ENCODE results near the gene ZC3H7B.

Gene ZC3H7B

DNA sequence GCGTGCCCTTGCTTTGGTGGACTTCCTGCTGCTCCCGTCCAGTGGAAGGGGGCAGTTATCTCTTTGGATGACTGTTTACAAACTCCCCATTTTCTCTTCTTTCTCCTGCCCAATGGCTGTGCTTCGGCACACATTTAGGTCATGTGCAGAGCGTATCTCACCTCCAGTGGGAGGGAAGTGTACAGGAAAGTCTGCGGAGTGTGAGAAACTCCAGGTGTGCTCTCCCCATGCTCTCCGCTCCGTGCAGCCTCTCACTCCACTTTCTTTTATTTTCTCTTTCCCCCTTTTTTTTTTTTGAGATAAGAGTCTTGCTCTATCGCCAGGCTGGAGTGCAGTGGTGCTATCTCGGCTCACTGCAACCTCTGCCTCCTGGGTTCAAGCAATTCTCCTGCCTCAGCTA, 68.5 kb downstream of the ZC3H7B start:
- no peak for DNase-seq (ENCODE audit: low read depth)
- TF ChIP-seq, protein P1, sequence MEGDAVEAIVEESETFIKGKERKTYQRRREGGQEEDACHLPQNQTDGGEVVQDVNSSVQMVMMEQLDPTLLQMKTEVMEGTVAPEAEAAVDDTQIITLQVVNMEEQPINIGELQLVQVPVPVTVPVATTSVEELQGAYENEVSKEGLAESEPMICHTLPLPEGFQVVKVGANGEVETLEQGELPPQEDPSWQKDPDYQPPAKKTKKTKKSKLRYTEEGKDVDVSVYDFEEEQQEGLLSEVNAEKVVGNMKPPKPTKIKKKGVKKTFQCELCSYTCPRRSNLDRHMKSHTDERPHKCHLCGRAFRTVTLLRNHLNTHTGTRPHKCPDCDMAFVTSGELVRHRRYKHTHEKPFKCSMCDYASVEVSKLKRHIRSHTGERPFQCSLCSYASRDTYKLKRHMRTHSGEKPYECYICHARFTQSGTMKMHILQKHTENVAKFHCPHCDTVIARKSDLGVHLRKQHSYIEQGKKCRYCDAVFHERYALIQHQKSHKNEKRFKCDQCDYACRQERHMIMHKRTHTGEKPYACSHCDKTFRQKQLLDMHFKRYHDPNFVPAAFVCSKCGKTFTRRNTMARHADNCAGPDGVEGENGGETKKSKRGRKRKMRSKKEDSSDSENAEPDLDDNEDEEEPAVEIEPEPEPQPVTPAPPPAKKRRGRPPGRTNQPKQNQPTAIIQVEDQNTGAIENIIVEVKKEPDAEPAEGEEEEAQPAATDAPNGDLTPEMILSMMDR (conservative IDR thresholded peaks at IDR 0.05; ENCODE audit: low read depth, low read length) = no peak
- no peak overlapping the region for H3K4me3 ChIP-seq (ENCODE audit: low read length)

DNA sequence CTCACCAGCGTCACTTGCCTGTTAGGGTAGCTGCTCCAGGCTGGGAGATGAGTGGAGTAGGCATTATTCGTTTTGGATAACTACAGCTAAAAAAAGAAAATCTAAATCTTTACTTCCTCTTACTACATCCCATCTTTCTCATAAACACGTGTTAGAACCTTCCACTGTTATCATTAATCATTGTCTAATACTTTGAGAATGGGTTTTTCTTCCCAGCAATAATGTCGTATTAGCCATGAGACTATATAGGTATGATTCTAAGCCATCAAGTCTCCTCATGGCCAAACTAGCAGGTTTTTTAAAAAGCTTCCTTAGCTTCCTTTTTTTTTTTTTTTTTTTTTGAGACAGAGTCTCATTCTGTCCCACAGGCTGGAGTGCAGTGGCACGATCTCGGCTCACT, 76.5 kb downstream of the ZC3H7B start:
- no peak overlapping the region for H3K4me3 ChIP-seq (ENCODE audit: low read length)
- TF ChIP-seq, protein P1 (conservative IDR thresholded peaks at IDR 0.05; ENCODE audit: low read depth, low read length) = no peak
- DNase-seq (ENCODE audit: low read depth) = no peak

DNA sequence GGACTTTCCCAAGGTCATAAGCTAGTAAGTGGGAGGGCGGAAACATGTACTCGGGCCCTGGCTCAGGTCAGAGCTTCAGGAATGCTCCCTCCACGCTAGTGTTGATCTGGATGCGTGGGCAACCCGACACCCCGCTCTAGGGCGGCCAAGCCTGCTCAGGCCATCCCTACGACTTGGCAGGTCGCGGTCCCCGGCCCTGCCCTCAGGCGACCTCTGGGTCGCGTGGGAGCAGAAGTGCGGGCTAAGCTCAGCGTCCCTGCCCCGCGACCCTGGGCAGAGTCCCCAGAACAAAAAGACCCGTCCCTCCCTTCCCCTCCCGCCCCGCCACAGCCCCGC, 79.6 kb downstream of the ZC3H7B start:
- peak; percentile 30 for DNase-seq (ENCODE audit: low read depth)
- peak overlapping the region; percentile 58 for H3K4me3 ChIP-seq (ENCODE audit: low read length)
- TF ChIP-seq, protein P1 (conservative IDR thresholded peaks at IDR 0.05; ENCODE audit: low read depth, low read length) = no peak

DNA sequence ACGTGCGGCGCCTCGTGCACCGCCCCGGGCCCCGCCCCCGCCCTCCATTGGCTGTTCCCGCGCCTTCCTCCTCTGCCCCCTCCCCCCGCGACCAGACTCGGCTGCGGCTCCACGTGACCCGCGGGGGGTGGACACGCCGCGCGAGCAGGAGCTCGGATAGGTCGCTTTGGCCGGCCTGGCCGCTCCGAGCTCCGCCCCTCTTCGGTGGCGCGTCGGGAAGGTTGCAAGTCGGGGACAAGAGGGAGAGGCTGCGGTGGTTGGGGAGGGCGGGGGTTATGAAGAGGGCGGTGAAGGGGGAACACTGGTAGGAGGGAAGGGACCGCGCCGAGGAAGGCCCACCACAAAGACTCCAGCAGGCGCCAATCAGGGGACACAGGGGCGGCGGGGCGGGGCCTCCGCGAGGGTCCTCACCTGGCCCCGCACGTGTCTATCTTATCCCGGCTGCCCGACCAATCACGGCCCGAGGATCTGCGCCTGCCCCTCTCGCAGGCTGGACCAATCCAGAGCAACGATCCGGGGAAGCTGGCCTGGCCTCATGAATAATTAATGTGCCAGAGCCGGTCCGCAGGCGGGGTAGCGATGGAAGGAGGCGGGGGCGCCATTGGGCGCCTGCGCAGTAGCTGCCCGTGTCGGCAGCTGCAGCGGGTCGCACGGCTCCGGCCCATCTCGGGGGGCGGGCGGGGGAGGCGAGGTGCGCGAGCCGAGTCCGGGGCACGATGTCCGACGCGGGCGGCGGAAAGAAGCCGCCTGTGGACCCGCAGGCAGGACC, 80.2 kb downstream of the ZC3H7B start, which contains the start of gene TEF:
Gene TEF, plus strand, starts transcription at position 614 of the 769 bp plus-strand sequence. Its CDS starts 103 bp downstream, at position 717.
- peak; percentile 94 for DNase-seq (ENCODE audit: low read depth)
- TF ChIP-seq, protein P1 (conservative IDR thresholded peaks at IDR 0.05; ENCODE audit: low read depth, low read length) = no peak

DNA sequence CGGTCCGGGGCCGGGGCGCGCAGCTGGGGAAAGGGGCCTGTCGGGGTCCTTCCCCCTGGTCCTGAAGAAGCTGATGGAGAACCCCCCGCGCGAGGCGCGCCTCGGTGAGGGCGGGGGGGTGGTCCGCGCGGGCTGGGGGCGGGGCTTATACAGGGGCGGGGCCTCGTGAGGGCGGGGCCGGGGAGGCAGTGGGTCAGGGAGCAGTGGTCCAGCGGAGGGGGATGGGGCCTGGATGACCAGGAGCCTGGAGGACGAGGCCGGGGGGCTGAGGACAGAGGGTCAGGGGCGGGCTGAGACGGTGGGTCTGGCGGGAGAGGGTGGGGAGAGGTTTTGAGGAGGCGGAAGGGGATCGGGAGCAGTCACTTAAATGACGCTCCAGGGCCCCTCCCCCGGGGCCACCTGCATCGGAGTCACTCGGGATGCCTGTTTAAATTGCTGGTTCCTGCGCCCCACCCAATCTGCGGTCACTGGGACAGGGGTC, 80.8 kb downstream of the ZC3H7B start:
- H3K4me3 ChIP-seq (ENCODE audit: low read length) = peak overlapping the region; percentile 70
- TF ChIP-seq, protein P1 (conservative IDR thresholded peaks at IDR 0.05; ENCODE audit: low read depth, low read length) = no peak
- DNase-seq (ENCODE audit: low read depth) = no peak

More for the DNA sequence above, 80.2 kb downstream of the ZC3H7B start, which contains the start of gene TEF:
- H3K4me3 ChIP-seq (ENCODE audit: low read length) = peak within 1 kb of the TSS; percentile 70

DNA sequence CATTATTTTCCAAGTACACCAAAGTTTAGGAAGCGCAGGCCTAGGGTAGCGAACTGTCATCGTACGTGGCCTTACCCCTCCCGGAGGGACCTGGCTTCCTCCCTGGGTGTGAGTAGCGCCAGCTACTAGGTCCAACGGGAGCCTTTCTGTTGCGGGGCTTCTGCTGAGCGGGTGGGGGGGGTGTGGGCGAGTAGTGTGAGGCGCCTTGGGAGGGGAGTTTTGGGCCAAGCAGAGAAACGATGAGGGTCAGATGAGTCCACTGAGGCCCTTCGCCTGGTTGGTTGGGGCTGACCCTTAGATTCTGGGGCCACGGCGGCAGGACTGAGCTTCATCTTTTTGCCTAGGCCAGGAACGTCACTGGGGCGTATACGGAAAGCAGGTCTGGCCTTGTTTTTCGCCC, 81.3 kb downstream of the ZC3H7B start:
- TF ChIP-seq, protein P1 (conservative IDR thresholded peaks at IDR 0.05; ENCODE audit: low read depth, low read length) = no peak
- DNase-seq (ENCODE audit: low read depth) = no peak
- peak overlapping the region; percentile 70 for H3K4me3 ChIP-seq (ENCODE audit: low read length)

DNA sequence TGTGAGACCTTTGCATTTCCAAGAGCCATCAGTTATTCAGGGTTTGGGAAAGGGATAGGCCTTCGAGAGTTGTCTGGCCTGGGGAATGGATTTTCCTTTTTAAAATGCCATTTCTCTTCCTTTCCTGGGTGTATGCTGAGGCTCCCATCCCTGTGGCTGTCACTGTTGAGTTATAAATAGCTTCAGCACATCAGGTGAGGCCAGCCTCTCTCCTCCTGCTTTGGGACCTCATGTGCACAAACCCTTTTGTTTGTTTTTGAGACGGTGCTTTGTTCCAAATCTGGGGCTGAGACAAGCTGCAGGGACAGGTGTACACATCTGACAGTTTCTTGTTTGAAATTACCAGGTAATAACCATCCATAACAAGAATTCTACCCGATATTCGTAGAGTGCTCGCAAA, 81.8 kb downstream of the ZC3H7B start:
- H3K4me3 ChIP-seq (ENCODE audit: low read length) = peak overlapping the region; percentile 70
- no peak for DNase-seq (ENCODE audit: low read depth)
- TF ChIP-seq, protein P1 (conservative IDR thresholded peaks at IDR 0.05; ENCODE audit: low read depth, low read length) = no peak

Measured in retinal pigment epithelial cell (primary cell).